Naive thymus-derived CD8-positive, alpha-beta T cell (primary cell): ENCODE measurements around the gene MSX1. TPM values are rescaled to one million over a fixed set of nuclear protein-coding genes. Genes with fewer than 3 reads are reported as not detected.
A peak's percentile ranks its signal among the peaks of the same experiment; 100 is the strongest.

Source experiments
- ATAC-seq, 2 donors: fragments of 150-1000 bp; cut with Tn5 transposase in 1 of 2; sonication (Bioruptor Pico), chemical (Tn5 transposase) in 1 of 2; 1 replicate in 1 of 2; 2 replicates in 1 of 2; pipeline ENCODE4 v1.10.0; 2021; ENCODE audit warnings: mild to moderate bottlenecking in 2 of 2, moderate library complexity in 2 of 2
- POLR2A ChIA-PET: fragments of 350-600 bp; sonication (Branson Sonifier 250); formaldehyde crosslinking; loops from one replicate; lab custom pipeline; 2021; ENCODE audit warnings: antibody characterized with exemption; lab: Charles Lee
- DNase-seq, 10 donors: peaks; one replicate each; pipeline versions ENCODE4 v3.0.0 to v3.0.0-alpha.2; 2020 to 2022
- H3K27ac Mint-ChIP-seq, 10 donors: one replicate each; pipeline ENCODE4 v1.8.0; 2020 to 2022; ENCODE audit warnings: mild to moderate bottlenecking in 10 of 10, mixed read lengths in 10 of 10, moderate library complexity in 4 of 10, inconsistent platforms in 1 of 10
- H3K27me3 Mint-ChIP-seq, 5 donors: one replicate each; pipeline ENCODE4 v1.8.0; 2021 to 2022; ENCODE audit warnings: mixed read lengths in 5 of 5
- H3K36me3 Mint-ChIP-seq, 3 donors: one replicate each; pipeline ENCODE4 v1.8.0; 2020 to 2022; ENCODE audit warnings: mixed read lengths in 3 of 3, mild to moderate bottlenecking in 2 of 3, inconsistent platforms in 1 of 3
- H3K4me1 Mint-ChIP-seq, 4 donors: one replicate each; pipeline ENCODE4 v1.8.0; 2021 to 2022; ENCODE audit warnings: mixed read lengths in 4 of 4
- H3K4me3 Mint-ChIP-seq, 10 donors: one replicate each; pipeline ENCODE4 v1.8.0; 2020 to 2022; ENCODE audit warnings: mild to moderate bottlenecking in 10 of 10, mixed read lengths in 10 of 10, moderate library complexity in 6 of 10, inconsistent platforms in 1 of 10
- H3K9me3 Mint-ChIP-seq, 9 donors: one replicate each; pipeline ENCODE4 v1.8.0; 2020 to 2022; ENCODE audit warnings: mixed read lengths in 9 of 9, mild to moderate bottlenecking in 3 of 9, inconsistent platforms in 1 of 9, moderate library complexity in 1 of 9
- polyA plus RNA-seq, 3 donors: library from polyadenylated mRNA; unstranded; fragments of 300-500 nt; fragmentation: Illumina TruSeq; gene quantifications; one replicate each; pipeline ENCODE4 v1.2.3, GENCODE V29; 2021
- total RNA-seq, 8 experiments: library from RNA in 2 of 8; stranded (reverse) in 2 of 8; gene quantifications; one replicate each; pipeline ENCODE4 v1.2.3 and lab custom pipeline; 2021 to 2026

MSX1 gene
- total and polyA plus RNA-seq, 5 experiments from 2014 or later: not detected

GRCh38 chr4:4854649-4855295, 4.7 kb upstream of the MSX1 start:
- POLR2A ChIA-PET: interaction anchor here (0.8 kb wide), 1 partner anchor 10 kb away, joined by 3 read pairs; no protein-coding TSS in a partner anchor
- Mint-ChIP-seq H3K4me3 (peak overlapping the region in 5 of 10 donors; percentile 22 to 42 (median 37)), H3K4me1 (peaks cover 22 to 52% (median 42%) of the 10 kb centered on the region in 4 donors), H3K9me3 (peaks cover 0 to 22% (median 0%) of the 10 kb centered on the region in 9 donors), H3K27me3 (peaks cover 28 to 88% (median 55%) of the 10 kb centered on the region in 5 donors), H3K27ac (no peak overlapping the region), H3K36me3 (peaks cover 0 to 6% (median 5%) of the 10 kb centered on the region in 3 donors)
- no peak for ATAC-seq
- peak in 1 of 10 donors; percentile 55 for DNase-seq

DNA sequence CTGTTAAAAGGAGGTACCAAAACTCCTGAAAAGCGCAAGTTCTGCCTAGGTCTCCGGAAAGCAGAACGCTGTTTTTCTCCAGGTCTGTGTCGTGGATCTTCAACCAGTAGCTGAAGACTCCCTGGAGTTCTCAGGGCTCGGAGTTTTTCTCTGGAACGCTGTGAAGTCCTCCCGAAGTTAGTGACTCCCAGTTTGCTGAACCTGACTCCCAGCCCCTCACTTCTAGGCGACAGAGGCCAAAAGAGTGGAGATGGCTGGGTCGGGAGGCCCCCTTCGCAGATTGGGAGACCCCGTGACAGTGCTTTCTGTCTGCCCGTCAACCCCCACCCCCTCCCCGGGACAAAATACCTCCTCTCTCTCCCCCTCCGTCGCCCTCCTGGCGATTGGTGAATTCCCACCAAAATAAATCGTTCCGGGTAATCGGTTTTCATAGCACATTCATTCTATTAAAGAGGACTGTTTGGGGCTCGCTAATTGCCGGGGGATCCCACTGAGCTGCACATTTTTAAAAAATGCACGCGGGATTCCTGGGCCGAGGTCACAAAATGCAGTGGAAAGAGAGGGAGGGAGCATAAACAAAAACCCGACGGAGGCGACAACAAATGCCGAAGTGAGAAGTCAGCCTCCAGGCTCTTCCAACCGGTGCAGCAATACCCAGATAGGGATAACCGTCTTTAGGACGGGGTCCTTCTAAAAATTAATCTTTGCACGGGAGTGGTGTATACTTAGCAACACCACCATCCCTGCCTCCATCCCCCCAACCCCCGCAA, 4.0 kb upstream of the MSX1 start:
- DNase-seq (peak in 1 of 10 donors; percentile 16), ATAC-seq (no peak)
- Mint-ChIP-seq H3K4me3 (peak overlapping the region in 9 of 10 donors; percentile 12 to 81 (median 62)), H3K36me3 (peaks cover 0 to 6% (median 5%) of the 10 kb centered on the region in 3 donors), H3K27me3 (peaks cover 29 to 86% (median 57%) of the 10 kb centered on the region in 5 donors), H3K4me1 (peaks cover 23 to 54% (median 44%) of the 10 kb centered on the region in 4 donors), H3K27ac (no peak overlapping the region), H3K9me3 (peaks cover 0 to 22% (median 0%) of the 10 kb centered on the region in 9 donors)
- POLR2A ChIA-PET: no interaction called here

DNA sequence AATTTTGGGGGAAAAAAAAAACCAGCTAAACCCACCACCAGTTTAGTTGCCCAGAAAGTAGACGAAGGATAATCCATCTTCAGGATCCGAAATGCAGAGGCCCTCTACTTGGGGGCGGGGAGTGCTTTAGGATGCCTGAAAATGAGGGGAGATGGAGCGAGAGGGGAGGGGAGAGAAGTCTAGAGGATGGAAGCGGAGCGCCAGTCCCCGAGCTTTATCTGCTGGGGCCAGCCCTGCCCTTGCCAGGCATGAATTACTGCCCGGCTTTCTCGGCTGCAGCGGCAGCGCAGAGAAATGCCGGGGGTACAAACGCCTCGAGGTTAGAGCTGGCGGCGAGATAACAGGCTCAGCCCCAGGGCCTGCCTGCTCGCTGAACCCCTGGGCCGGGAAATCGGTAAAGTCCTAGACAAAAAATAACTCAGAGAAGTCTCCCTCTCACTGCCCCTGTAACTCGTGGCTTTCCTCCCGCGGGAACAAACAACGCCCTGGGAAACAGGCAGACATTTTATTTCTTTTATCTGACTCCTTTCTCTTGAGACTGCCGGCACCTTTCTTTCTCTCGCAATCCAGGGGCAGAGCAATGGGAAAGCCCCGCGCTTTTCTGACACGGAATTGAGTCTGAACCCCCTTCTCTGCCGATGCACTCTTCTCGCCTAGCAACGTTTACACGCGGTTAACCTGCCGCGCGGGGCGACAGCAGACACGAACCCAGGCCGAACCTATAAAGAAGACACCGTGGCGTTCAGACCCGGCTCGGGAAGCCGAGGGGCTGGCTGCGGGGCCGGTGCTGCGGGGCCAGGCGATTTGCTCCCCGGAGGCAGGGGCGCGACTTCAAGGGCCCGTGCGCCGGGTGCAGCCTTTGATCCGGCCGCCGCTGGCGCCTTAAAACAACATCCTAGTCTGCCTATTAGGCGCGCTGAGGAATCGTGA, 3.1 kb upstream of the MSX1 start:
- Mint-ChIP-seq H3K9me3 (peaks cover 0 to 25% (median 0%) of the 10 kb centered on the region in 9 donors), H3K4me3 (peak overlapping the region; percentile 48 to 81 (median 72)), H3K4me1 (peaks cover 26 to 63% (median 51%) of the 10 kb centered on the region in 4 donors), H3K27me3 (peaks cover 34 to 88% (median 62%) of the 10 kb centered on the region in 5 donors), H3K36me3 (peaks cover 0 to 8% (median 6%) of the 10 kb centered on the region in 3 donors), H3K27ac (no peak overlapping the region)
- POLR2A ChIA-PET: no interaction called here
- DNase-seq (peak in 1 of 10 donors; percentile 58), ATAC-seq (peak; percentile 7 to 45)

DNA sequence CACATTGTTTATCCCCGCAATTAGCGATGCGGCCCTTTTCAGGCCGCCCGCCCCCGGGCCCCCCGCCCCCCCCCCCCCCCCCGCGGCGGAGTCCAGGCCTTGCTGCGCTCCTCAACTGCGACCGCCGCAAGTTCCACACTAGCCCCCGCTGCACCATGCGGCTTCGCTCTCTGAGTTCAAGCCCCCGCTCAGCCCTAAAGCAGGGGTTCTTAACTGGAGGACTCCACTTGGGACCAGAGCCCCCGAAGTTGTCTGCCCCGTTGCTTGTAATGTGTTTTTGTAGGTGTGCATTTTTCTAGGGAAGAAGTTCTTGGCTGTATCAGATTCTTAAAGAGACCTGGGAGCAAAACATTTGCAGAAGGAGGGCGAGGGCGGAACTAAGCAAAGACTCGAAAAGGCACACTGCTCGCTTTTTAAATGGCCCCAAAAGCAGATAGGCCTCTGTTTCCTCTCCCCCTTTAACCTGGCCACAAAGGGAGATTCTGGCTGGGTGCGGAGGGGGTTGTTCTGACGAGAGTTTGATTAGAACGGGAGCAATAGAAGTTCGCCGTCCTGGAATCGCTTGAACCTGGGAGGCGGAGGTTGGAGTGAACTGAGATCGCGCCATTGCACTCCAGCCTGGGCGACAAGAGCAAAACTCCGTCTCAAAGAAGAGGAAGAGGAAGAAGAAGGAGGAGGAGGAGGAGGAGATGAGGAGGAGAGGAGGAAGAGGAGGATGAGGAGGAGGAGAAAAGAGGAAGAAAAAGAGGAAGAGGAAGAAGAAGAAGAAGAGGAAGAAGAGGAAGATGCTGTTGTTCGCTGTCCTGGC, 2.3 kb upstream of the MSX1 start:
- ATAC-seq (no peak), DNase-seq (peak in 1 of 10 donors; percentile 52)
- Mint-ChIP-seq H3K4me3 (peak overlapping the region; percentile 19 to 81 (median 64)), H3K27ac (peak overlapping the region in 2 of 10 donors; percentile 63 to 86), H3K27me3 (peaks cover 40 to 92% (median 71%) of the 10 kb centered on the region in 5 donors), H3K9me3 (peaks cover 0 to 27% (median 0%) of the 10 kb centered on the region in 9 donors), H3K36me3 (peaks cover 0 to 11% (median 8%) of the 10 kb centered on the region in 3 donors), H3K4me1 (peaks cover 26 to 71% (median 58%) of the 10 kb centered on the region in 4 donors)
- POLR2A ChIA-PET: no interaction called here

DNA sequence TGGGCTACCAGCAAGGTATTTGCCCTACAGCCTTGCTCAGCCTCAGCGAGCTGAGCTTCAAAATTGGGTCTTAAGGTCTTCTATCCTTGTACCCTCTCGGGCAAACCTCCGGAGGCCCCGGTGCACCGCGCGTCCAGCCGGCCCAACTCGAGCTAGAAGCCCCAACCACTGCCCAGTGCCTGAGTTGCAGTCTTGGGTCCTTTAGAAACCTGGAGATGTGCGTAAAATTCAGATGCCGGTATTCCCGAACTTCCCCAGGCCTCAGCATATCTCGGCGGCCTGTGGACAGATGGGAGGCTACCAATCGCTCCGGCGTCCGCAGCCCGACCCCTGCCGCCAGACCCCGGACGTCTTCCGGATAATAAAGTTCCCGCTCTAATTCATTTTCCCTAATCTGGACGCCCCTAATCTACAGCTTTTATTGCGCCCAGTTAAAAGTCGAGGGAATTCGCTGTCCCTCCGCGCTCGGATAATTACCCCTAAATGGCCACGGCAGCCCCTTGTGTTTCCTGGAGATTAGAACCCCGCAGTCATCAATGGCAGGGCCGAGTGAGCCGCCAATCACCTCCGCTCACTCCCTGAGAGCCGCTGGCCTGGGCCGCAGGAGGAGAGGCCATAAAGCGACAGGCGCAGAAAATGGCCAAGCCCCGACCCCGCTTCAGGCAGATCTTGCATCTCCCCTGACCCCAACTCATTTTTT, 1.5 kb upstream of the MSX1 start:
- peaks cover 0 to 24% (median 0%) of the 10 kb centered on the region in 9 donors for H3K9me3 Mint-ChIP-seq
- ATAC-seq: no peak
- peak in 1 of 10 donors; percentile 27 for DNase-seq
- peaks cover 0 to 13% (median 8%) of the 10 kb centered on the region in 3 donors for H3K36me3 Mint-ChIP-seq
- H3K27me3 Mint-ChIP-seq: peaks cover 43 to 92% (median 69%) of the 10 kb centered on the region in 5 donors
- no peak overlapping the region for H3K27ac Mint-ChIP-seq
- H3K4me3 Mint-ChIP-seq: peak overlapping the region in 7 of 10 donors; percentile 14 to 80 (median 26)
- POLR2A ChIA-PET: no interaction called here
- H3K4me1 Mint-ChIP-seq: peaks cover 23 to 67% (median 56%) of the 10 kb centered on the region in 4 donors

GRCh38 chr4:4858527-4859324, 739 bp upstream of the MSX1 start:
- POLR2A ChIA-PET: no interaction called here
- peaks cover 43 to 92% (median 66%) of the 10 kb centered on the region in 5 donors for H3K27me3 Mint-ChIP-seq
- H3K4me1 Mint-ChIP-seq: peaks cover 19 to 63% (median 51%) of the 10 kb centered on the region in 4 donors
- H3K27ac Mint-ChIP-seq: peak overlapping the region in 1 of 10 donors; percentile 40
- peak in 1 of 10 donors; percentile 15 for DNase-seq
- H3K9me3 Mint-ChIP-seq: peaks cover 0 to 26% (median 0%) of the 10 kb centered on the region in 9 donors
- no peak for ATAC-seq
- peak overlapping the region; percentile 59 to 81 (median 75) for H3K4me3 Mint-ChIP-seq
- H3K36me3 Mint-ChIP-seq: peaks cover 0 to 13% (median 8%) of the 10 kb centered on the region in 3 donors

- POLR2A ChIA-PET: no interaction called here
- Mint-ChIP-seq H3K4me1 (peaks cover 20 to 63% (median 47%) of the 10 kb centered on the region in 4 donors), H3K36me3 (peaks cover 0 to 13% (median 8%) of the 10 kb centered on the region in 3 donors), H3K27ac (no peak overlapping the region), H3K4me3 (peak overlapping the region; percentile 75 to 96 (median 86)), H3K9me3 (peaks cover 0 to 26% (median 0%) of the 10 kb centered on the region in 9 donors), H3K27me3 (peaks cover 49 to 93% (median 70%) of the 10 kb centered on the region in 5 donors)
- peak; percentile 17 to 26 for ATAC-seq
- peak in 1 of 10 donors; percentile 51 for DNase-seq
These were observed 534 bp downstream of the MSX1 start for GRCh38 chr4:4859799-4860599.

GRCh38 chr4:4860600-4861389, 1.3 kb downstream of the MSX1 start:
- Mint-ChIP-seq H3K36me3 (peaks cover 0 to 13% (median 8%) of the 10 kb centered on the region in 3 donors), H3K9me3 (peaks cover 0 to 26% (median 0%) of the 10 kb centered on the region in 9 donors), H3K4me3 (peak overlapping the region; percentile 75 to 96 (median 86)), H3K4me1 (peaks cover 22 to 57% (median 45%) of the 10 kb centered on the region in 4 donors), H3K27ac (peak overlapping the region in 1 of 10 donors; percentile 34), H3K27me3 (peaks cover 50 to 93% (median 70%) of the 10 kb centered on the region in 5 donors)
- POLR2A ChIA-PET: interaction anchor here (0.5 kb wide), 1 partner anchor 8 kb away, joined by 3 read pairs; no protein-coding TSS in a partner anchor
- peak in 1 of 10 donors; percentile 22 for DNase-seq
- no peak for ATAC-seq
